GM18505 (cell line): Measurements from ENCODE around the gene MAN2B2.
"Not testable (repeated sequence)": the region's sequence is repeated elsewhere in the genome, so short reads cannot be mapped to it uniquely, and the experiment has no call there.

Experiments
- ATAC-seq: cut with Tn5 transposase; IDR thresholded peaks from one replicate; pipeline ENCODE4 v1.9.1; 2021; ENCODE audit not compliant: unreplicated experiment
- POLR2A ChIP-seq: IDR thresholded peaks from 4 replicates; pipeline ENCODE4 v1.6.1; 2011; ENCODE audit warnings: borderline replicate concordance; ENCODE audit not compliant: insufficient read depth, insufficient read length; ENCODE audit errors: extremely low read depth

The MAN2B2 gene

GRCh38 chr4:6626066-6626465, 51.1 kb downstream of the MAN2B2 start:
- no peak for ATAC-seq
- TF ChIP-seq POLR2A: no peak

GRCh38 chr4:6627832-6628231, 52.8 kb downstream of the MAN2B2 start:
- ATAC-seq: no peak

GRCh38 chr4:6628484-6628883, 53.5 kb downstream of the MAN2B2 start:
- ATAC-seq: not testable (repeated sequence)

More at GRCh38 chr4:6627832-6628231, 52.8 kb downstream of the MAN2B2 start:
- TF ChIP-seq POLR2A: no peak

DNA sequence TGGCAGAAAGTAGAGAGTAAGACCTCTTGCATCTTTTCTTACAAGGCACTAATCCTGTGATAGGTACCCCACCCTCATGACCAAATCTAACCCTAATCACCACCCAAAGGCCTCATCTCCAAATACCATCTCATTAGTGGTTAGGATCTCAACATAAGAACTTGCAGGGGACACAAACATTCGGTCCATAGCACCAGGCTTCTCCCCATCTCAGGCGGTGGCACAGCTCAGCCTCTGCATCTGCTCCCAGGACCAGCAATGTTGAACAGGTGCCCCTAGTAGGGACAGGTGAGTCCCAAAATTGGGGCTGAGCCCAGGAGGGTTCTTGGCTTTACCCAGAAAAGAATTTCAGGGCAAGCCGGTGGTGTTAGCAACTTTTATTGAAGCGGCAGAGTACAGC, 57.1 kb downstream of the MAN2B2 start:
- TF ChIP-seq POLR2A: no peak
- ATAC-seq: no peak

- no peak for ATAC-seq
- TF ChIP-seq POLR2A: no peak
Observed at GRCh38 chr4:6633091-6633906, 58.3 kb downstream of the MAN2B2 start.

DNA sequence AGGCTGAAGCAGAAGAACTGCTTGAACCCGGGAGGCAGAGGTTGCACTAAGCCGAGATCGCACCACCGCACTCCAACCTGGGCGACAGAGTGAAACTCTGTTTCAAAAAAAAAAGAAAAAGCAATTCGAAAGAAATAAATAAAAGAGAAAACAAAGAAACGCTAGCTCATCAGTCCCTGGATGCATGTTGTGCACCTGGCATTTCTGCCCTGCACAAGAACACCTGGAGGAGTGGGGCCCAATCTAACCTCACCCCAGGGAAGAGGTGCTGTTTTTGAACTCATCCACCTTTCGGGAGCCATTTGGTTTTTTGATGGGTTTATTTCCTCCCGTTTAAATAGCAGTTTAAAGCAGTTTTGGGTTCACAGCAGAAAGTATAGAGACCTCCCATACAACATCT, 59.8 kb downstream of the MAN2B2 start:
- ATAC-seq: no peak
- no peak for TF ChIP-seq POLR2A

DNA sequence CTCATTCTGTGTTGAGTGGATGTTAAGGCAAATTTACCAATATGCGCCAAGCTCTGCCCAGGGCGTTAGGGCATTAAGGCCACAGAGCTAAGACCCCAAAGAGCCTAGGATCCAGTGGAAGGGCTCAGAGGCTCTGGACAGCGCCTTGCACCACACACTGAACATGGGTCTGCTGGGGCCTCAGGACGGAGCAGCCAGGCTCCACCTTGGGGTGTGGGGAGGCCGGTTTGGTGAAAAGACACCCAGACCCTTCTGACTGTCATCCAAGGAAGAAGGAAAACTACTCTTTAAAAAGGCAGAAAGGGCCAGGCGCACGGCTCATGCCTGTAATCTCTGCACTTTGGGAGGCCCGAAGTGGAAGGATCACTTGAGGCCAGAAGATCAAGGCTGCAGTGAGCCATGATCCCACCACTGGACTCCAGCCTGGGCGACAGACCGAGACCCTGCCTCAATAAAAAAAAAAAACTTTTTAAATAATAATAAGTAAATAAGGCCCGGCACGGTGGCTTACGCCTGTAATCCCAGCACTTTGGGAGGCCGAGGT, 64.2 kb downstream of the MAN2B2 start:
- no peak for ATAC-seq
- no peak for TF ChIP-seq POLR2A

DNA sequence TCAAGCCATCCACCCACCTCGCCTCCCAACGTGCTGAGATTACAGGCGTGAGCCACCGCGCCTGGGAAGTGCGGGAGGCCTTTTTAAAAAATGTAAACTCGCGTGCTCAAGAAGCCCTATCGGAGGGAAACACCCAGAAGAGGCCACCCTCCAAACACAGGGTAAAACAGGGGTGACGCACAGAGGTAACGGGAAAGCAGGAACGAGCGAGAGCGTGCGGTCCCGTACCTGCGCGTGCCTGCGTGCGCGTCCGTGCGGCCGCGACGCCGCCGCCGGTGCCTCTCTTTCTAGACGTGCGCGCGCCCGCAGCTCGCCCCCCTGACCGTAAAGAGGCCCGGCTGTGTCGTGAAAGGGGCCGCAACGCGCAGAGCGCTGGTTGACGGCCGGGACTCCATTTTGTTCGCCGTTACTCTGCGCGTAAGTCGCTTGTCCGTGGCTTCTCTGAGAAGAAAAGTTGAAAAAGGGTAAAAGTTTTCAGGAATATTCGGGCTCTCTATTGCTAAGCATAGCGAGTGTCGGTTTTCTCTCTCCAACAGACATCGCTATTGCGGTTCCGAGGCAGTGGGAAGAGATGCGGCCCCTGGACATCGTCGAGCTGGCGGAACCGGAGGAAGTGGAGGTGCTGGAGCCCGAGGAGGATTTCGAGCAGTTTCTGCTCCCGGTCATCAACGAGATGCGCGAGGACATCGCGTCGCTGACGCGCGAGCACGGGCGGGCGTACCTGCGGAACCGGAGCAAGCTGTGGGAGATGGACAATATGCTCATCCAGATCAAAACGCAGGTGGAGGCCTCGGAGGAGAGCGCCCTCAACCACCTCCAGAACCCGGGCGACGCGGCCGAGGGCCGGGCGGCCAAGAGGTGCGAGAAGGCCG, 65.5 kb downstream of the MAN2B2 start, which contains the start of gene MRFAP1:
Gene MRFAP1 (plus strand): TSS at position 394 of the 872 bp plus-strand sequence. CDS start 178 bp downstream, at position 572.
- TF ChIP-seq POLR2A: peak; percentile 91
- ATAC-seq: peak; percentile 79

DNA sequence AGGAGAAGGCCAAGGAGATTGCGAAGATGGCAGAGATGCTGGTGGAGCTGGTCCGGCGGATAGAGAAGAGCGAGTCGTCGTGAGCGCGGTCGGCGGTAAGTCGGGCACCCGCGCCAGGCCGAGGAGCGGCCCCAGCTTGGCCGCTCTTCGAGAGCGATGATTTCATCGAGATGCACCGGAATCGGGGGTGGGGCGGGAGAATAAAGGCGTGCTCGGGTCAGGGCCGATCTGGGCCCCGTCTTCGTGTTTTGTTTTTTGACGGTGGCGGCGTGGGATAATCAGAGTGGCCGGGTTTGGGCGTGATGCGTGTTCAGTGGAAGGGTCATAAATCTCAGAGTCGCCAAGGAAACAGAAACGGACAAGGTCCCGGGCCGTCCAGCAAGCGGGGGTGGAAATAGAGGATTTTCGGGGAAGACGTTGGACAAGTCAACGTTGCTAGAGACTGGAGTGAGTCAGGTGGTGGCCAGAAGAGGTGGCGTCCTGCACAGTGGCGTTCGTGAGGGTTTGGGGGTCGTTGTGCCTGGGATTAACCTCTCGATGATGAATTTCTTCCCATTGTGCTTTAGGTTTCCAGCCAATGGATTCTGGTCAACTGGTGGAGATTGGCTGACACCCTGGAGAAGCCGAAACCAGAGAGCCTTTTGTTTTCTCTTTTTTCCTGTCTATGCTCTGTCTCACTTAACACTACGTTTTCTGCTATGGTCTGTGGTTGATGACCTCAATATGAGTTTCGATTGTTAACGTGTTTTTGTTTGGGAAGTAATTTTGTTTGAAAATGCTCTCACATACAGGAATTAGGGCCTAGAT, 66.4 kb downstream of the MAN2B2 start:
- no peak for TF ChIP-seq POLR2A
- ATAC-seq: peak; percentile 37

DNA sequence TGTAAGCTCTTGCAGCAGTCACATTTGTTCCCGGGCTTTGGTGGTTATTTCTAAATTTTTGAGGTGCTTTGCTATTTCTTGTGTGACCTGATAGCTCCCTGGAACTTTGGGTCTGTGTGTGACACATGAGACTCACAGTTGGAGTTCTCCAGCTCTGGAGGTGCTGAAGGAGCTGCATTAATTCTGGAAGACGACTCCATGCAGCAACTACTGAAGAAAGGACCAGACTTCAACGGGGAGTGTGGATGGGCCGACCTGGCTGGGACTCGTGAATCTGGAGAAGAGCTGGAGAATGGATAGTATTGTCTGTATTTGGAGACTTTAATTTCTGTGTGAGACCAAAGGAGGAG, 67.0 kb downstream of the MAN2B2 start:
- no peak for TF ChIP-seq POLR2A
- ATAC-seq: no peak

- TF ChIP-seq POLR2A: no peak
- ATAC-seq: no peak
Observed at GRCh38 chr4:6643141-6643847, 68.3 kb downstream of the MAN2B2 start.

DNA sequence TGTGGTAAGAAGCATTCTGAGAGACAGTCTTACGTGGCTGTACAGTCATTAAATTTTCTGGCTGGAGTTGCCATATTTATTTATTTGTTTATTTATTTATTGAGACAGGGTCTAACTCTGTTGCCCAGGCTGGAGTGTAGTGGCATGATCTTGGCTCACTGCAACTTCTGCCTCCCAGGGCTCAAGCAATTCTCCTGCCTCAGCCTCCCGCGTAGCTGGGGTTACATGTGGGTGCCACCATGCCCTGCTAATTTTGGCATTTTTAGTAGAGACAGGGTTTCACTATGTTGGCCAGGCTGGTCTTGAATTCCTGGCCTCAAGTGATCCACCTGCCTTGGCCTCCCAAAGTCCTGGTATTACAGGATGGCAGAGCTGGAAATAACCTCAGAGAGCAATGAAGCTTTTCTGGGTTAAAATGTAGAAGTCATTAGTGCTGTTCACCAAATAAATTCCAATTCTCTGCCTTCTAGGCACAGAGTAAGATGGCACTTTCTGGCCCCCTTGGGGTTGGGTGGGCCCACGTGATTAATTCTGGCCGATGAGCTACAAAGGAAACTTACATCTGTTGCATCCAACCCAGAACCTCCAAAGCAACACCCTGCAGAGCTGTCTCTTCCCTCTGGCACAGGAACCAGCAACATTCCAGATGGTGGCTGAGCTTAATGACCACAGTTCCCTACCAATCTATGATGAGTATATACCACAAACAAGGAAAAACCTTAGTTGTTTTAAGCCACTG, 70.0 kb downstream of the MAN2B2 start:
- no peak for TF ChIP-seq POLR2A
- ATAC-seq: no peak
